Measurements from ENCODE around the gene HHATL. TPM values are rescaled to one million over a fixed set of nuclear protein-coding genes. Genes with fewer than 3 reads are reported as not detected.

The HHATL gene
- total RNA-seq, 2 donors from 2014 or later = not detected

DNA sequence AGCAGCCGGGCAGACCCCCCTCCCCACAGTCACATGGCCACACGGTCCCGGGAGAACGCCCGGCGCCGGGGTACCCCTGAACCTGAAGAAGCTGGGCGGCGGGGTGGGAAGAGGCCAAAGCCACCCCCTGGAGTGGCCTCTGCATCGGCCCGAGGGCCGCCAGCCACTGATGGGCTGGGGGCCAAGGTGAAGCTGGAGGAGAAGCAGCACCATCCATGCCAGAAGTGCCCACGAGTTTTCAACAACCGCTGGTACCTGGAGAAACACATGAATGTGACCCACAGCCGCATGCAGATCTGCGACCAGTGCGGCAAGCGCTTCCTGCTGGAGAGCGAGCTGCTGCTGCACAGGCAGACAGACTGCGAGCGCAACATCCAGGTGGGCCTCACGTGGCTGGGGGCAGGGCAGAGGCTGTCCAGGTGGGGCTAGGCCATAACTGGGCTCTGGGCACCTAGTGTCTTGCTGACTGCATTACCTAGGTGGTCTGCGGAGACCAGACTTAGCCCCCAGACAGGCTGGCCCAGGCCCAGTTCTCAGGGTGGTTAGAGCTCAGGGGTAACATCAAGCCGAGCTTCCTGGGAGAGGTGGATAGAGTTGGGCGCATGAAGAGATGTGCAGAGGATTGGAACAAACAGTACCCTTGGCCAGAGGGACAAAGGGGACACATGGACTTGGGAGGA lies 43.0 kb downstream of the HHATL start:
- H3K27me3 ChIP-seq (replicated peaks; ENCODE audit: insufficient read depth) = no peaks in the 10 kb centered on the region
- ATAC-seq (ENCODE audit: insufficient number of reproducible peaks, low FRiP score, low read depth) (no peak), DNase-seq (ENCODE audit: low spot score) (no peak)
- H3K4me3 ChIP-seq = no peak overlapping the region
- H3K27ac ChIP-seq = no peak overlapping the region
- TF ChIP-seq, protein P1, sequence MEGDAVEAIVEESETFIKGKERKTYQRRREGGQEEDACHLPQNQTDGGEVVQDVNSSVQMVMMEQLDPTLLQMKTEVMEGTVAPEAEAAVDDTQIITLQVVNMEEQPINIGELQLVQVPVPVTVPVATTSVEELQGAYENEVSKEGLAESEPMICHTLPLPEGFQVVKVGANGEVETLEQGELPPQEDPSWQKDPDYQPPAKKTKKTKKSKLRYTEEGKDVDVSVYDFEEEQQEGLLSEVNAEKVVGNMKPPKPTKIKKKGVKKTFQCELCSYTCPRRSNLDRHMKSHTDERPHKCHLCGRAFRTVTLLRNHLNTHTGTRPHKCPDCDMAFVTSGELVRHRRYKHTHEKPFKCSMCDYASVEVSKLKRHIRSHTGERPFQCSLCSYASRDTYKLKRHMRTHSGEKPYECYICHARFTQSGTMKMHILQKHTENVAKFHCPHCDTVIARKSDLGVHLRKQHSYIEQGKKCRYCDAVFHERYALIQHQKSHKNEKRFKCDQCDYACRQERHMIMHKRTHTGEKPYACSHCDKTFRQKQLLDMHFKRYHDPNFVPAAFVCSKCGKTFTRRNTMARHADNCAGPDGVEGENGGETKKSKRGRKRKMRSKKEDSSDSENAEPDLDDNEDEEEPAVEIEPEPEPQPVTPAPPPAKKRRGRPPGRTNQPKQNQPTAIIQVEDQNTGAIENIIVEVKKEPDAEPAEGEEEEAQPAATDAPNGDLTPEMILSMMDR (IDR thresholded peaks at IDR 0.05) = no peak
- H3K36me3 ChIP-seq = peaks cover 11% of the 10 kb centered on the region
- H3K4me1 ChIP-seq (ENCODE audit: control insufficient read depth in 1 of 2, low read depth in 2 of 2) = peaks cover 19 to 52% of the 10 kb centered on the region in 2 donors
- no peaks in the 10 kb centered on the region for H3K9me3 ChIP-seq

- Histone ChIP-seq H3K27me3 (replicated peaks; ENCODE audit: insufficient read depth) (no peaks in the 10 kb centered on the region), H3K4me1 (ENCODE audit: control insufficient read depth in 1 of 2, low read depth in 2 of 2) (peaks cover 19 to 52% of the 10 kb centered on the region in 2 donors), H3K27ac (no peak overlapping the region), H3K4me3 (no peak overlapping the region), H3K9me3 (no peaks in the 10 kb centered on the region), H3K36me3 (peaks cover 11% of the 10 kb centered on the region)
- no peak for ATAC-seq (ENCODE audit: insufficient number of reproducible peaks, low FRiP score, low read depth)
- TF ChIP-seq, protein P1 (IDR thresholded peaks at IDR 0.05) = no peak
- no peak for DNase-seq (ENCODE audit: low spot score)
Observed at GRCh38 chr3:42658771-42659390, 43.7 kb downstream of the HHATL start.

GRCh38 chr3:42658091-42658770 lies 44.4 kb downstream of the HHATL start:
- no peak overlapping the region for H3K4me3 ChIP-seq
- no peaks in the 10 kb centered on the region for H3K27me3 ChIP-seq (replicated peaks; ENCODE audit: insufficient read depth)
- H3K36me3 ChIP-seq = peaks cover 11% of the 10 kb centered on the region
- no peak overlapping the region for H3K27ac ChIP-seq
- H3K9me3 ChIP-seq = no peaks in the 10 kb centered on the region
- TF ChIP-seq, protein P1 (IDR thresholded peaks at IDR 0.05) = no peak
- ATAC-seq (ENCODE audit: insufficient number of reproducible peaks, low FRiP score, low read depth) (no peak), DNase-seq (ENCODE audit: low spot score) (no peak)
- peaks cover 19 to 52% of the 10 kb centered on the region in 2 donors for H3K4me1 ChIP-seq (ENCODE audit: control insufficient read depth in 1 of 2, low read depth in 2 of 2)

GRCh38 chr3:42657675-42658074 lies 44.9 kb downstream of the HHATL start:
- Histone ChIP-seq H3K9me3 (no peaks in the 10 kb centered on the region), H3K36me3 (peaks cover 11% of the 10 kb centered on the region), H3K4me3 (no peak overlapping the region), H3K27ac (no peak overlapping the region), H3K4me1 (ENCODE audit: control insufficient read depth in 1 of 2, low read depth in 2 of 2) (peaks cover 20 to 58% of the 10 kb centered on the region in 2 donors), H3K27me3 (replicated peaks; ENCODE audit: insufficient read depth) (no peaks in the 10 kb centered on the region)
- TF ChIP-seq, protein P1 (IDR thresholded peaks at IDR 0.05) = no peak
- ATAC-seq (ENCODE audit: insufficient number of reproducible peaks, low FRiP score, low read depth) (no peak), DNase-seq (ENCODE audit: low spot score) (no peak)
